Astrocyte of the cerebellum (primary cell): Measurements from ENCODE around the gene HAPLN3.

Source experiments
- DNase-seq: peaks from one replicate; pipeline ENCODE4 v3.0.0-alpha.2; 2011; ENCODE audit warnings: low read depth
- H3K4me3 ChIP-seq: 2 replicates; pipeline ENCODE4 v1.5.1; 2011; ENCODE audit warnings: mild to moderate bottlenecking, low read depth, low read length, moderate library complexity
- CTCF ChIP-seq: IDR thresholded peaks from 2 replicates; pipeline ENCODE4 v1.5.1; 2012; ENCODE audit warnings: low read length, low read depth, moderate library complexity, mild to moderate bottlenecking; ENCODE audit errors: missing control alignments
- in situ Hi-C: cut with HindIII; loops from 2 replicates; pipeline ENCODE4 v1.10.0; 2017; ENCODE audit warnings: low sequenced_read_pairs

The HAPLN3 gene

GRCh38 chr15:88900309-88900981, 5.1 kb upstream of the HAPLN3 start:
- H3K4me3 ChIP-seq, result no peak overlapping the region
- no peak for TF ChIP-seq CTCF
- DNase-seq, result no peak
- in situ Hi-C loops, result loop anchor here (10.0 to 25.0 kb wide), 2 partner anchors 112 to 294 kb away; no protein-coding TSS in a partner anchor

GRCh38 chr15:88899251-88899650, 3.9 kb upstream of the HAPLN3 start:
- no peak for TF ChIP-seq CTCF
- no peak overlapping the region for H3K4me3 ChIP-seq
- DNase-seq, result no peak
- in situ Hi-C loops, result no loop called here

GRCh38 chr15:88898736-88899135, 3.4 kb upstream of the HAPLN3 start:
- in situ Hi-C loops, result no loop called here
- H3K4me3 ChIP-seq, result no peak overlapping the region
- no peak for DNase-seq
- TF ChIP-seq CTCF, result no peak

GRCh38 chr15:88897456-88898194, 2.3 kb upstream of the HAPLN3 start:
- TF ChIP-seq CTCF, result peak; percentile 48
- in situ Hi-C loops, result no loop called here
- peak; percentile 49 for DNase-seq
- no peak overlapping the region for H3K4me3 ChIP-seq

GRCh38 chr15:88897142-88897455, 1.8 kb upstream of the HAPLN3 start:
- in situ Hi-C loops, result no loop called here
- TF ChIP-seq CTCF, result no peak
- no peak overlapping the region for H3K4me3 ChIP-seq
- no peak for DNase-seq

- no peak for DNase-seq
- in situ Hi-C loops, result no loop called here
- no peak overlapping the region for H3K4me3 ChIP-seq
- TF ChIP-seq CTCF, result no peak
Observed at GRCh38 chr15:88896333-88897033, 1.1 kb upstream of the HAPLN3 start.
